Skin epidermis (tissue), 12 donors: ENCODE data around the gene LPP.
A peak's percentile ranks its signal among the peaks of the same experiment; 100 is the strongest.

ENCODE experiments used
- H3K27ac ChIP-seq, 21 experiments: fragments of 200-600 bp; sonication (generic) in 11 of 21; one replicate each; pipeline ENCODE4 v1.5.0; 2020; ENCODE audit warnings: mild to moderate bottlenecking in 3 of 21, inconsistent platforms in 2 of 21, moderate library complexity in 2 of 21
- H3K4me3 ChIP-seq, 7 experiments: fragments of 200-600 bp; sonication (generic) in 2 of 7; one replicate each; pipeline ENCODE4 v1.5.0; 2020; ENCODE audit warnings: inconsistent platforms in 2 of 7, mild to moderate bottlenecking in 2 of 7, moderate library complexity in 1 of 7

Gene LPP

DNA sequence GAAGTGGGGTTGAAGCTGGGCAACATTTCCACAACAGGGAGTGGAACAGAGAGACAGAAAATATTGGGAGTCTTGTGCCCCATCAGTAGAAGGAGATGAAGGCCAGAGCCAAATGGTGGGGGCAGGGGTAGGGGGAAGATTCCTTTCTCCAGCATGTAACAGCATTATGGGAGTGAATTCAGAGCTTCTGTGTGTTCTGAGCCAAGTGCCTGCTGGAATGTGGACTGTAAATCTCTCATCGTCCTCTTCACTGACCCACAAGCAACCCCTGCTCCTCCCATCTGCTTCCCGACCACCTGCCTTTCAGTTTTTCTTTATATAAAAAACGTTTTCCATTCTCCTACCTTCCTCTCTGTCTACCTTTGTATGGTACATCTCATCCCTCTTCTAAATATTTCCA, 673.6 kb downstream of the LPP start:
- no peak overlapping the region for H3K4me3 ChIP-seq
- no peak overlapping the region for H3K27ac ChIP-seq

DNA sequence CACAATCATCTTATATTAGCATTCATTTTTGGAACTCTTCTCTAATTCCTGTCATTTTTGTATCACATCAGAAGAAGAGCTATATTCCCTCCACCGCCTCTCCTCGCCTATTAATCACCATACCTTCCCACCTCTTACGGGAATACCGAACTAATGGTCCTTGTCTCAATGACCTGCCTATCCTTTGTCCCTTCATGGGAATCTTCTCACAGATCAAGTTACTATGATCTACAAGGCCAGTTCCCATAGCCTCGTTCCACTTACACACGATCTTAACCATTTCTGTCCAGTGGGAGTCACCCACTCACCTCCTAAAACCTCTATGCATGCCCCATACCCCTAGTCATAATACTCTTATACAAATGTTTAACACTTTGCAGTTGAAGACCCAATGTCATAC, 675.2 kb downstream of the LPP start:
- Histone ChIP-seq H3K27ac (no peak overlapping the region), H3K4me3 (no peak overlapping the region)

DNA sequence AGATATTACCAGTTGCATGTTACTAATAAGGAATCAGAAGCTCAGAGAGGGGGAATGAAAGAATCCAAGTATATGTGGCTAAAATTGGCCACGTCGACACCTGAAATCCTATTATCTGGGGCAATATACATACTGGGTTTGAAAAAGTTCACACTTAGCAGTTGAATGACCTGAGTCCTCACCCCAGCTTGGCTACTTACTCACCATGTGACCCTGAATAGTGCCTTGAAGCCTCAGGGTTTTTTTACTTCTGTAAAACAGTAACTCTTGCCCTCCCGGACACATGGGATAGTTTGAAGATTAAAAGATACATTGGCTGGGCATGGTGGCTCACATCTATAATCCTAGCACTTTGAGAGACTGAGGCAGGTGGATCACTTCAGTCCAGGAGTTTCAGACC, 675.6 kb downstream of the LPP start:
- no peak overlapping the region for H3K4me3 ChIP-seq
- H3K27ac ChIP-seq: no peak overlapping the region

DNA sequence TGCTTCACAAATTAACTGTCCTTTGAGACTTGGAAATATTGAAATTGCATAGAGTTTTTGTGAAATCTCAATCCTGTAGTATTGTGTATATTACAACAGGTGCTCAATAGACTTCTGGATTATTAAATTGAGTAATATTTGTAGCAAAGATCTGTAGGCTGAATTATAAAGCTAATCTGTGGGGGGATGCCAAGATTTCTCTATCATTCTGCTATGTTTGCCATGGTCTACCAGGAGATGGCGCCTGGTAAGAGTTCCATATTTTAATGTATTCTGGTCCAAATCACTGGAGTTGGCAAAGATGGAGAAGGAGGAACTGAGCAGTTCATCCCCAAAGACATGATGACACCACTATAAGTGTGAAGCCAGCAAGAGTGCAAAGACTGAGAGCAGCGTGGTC, 676.9 kb downstream of the LPP start:
- H3K4me3 ChIP-seq: no peak overlapping the region
- no peak overlapping the region for H3K27ac ChIP-seq

DNA sequence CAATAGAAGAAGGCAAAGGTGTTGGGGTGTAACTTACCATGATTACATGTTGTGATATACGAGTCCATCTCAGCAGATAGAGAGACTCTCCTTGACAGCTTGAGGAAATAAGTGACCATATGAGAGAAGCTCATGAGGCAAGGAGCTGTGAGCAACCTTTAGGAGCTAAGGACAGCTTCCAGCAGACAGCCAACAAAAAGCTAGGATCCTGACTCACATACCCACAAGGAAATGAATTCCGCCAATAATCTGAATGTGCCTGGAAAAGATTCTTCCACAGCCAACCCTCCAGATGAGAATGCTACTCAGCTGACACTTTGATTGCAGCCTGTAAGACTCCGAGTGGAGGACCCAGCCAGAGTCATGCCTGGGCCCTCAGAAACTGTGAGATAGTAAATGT, 678.2 kb downstream of the LPP start:
- no peak overlapping the region for H3K4me3 ChIP-seq
- peak overlapping the region in 11 of 21 experiments; percentile 5 to 82 (median 39) for H3K27ac ChIP-seq

DNA sequence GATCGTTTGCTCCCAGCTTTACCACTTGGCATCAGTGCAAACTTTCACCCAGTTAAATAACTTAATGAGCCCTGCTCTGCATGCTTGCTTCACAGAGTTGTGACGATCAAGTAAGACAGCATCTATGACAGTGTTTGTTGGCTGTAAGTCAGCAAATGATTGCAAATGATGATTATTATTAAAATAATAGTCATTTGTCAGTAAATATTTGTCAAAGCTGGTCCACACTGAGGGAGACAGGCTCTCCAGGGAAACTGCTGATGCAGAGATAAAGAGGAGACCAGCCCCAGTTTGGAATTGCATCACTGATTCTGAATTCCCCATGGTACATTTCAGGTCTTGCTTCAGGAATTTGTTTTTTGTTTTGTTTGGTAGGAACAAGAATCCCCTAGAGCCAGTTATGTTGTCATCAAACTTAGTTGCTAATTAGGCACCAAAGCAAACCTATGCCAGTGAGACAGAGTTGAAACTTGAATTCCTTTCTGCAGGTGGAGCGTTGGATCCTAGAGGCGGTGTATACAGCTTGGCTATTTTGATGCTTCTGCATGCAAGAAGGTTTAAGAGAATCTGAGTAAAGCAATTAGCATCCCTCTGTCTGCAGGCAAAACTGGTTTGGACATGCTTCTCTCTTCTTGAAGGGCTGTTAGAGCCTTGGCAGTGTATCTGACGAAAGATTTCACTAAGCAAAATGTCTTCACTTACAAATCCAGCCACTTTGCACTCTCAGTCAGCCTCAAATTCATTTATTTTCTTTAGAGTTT, 679.2 kb downstream of the LPP start:
- Histone ChIP-seq H3K27ac (peak overlapping the region in 14 of 21 experiments; percentile 12 to 82 (median 46)), H3K4me3 (no peak overlapping the region)

DNA sequence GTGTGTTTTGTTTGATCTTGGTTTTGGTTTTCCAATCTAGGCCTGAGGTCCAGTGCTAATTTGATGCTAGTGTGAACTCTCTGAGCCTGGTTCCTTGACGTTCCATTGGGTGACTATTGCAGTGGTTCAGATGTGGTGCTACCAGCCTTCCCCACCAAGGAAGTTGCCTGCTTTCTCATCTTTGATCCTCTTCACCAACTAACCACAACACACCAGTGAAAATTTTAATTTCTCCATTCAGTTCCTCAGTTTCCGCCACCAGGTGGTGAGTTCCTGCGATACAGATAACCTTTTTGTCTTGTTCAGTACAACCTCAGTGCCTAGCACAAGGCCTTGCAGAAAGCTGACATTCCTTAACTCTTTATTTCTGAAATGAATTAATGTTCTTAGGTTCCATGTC, 680.4 kb downstream of the LPP start:
- Histone ChIP-seq H3K4me3 (no peak overlapping the region), H3K27ac (peak overlapping the region in 5 of 21 experiments; percentile 16 to 64 (median 26))

DNA sequence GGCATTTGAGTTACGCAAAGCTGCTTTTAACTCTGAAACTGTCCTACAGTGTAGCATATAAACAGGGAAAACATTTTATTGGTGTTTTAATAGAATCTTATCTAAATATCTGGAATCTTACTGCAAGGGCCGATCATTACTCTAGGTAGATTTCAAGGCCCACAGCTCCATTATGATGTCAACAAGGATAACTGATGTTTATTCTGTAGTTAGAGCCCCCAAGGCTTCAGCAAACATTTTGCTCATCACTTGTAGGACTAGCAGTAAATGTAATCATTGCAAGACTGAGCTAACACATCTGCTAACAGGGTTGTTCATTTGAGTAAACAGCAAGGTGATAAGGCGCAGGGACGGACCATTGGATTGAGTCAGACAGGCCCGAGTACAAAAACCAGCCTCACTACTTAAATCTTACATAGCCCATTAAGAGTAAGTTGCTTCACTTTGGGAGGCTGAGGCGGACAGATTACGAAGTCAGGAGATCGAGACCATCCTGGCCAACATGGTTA, 685.3 kb downstream of the LPP start:
- Histone ChIP-seq H3K27ac (no peak overlapping the region), H3K4me3 (no peak overlapping the region)

DNA sequence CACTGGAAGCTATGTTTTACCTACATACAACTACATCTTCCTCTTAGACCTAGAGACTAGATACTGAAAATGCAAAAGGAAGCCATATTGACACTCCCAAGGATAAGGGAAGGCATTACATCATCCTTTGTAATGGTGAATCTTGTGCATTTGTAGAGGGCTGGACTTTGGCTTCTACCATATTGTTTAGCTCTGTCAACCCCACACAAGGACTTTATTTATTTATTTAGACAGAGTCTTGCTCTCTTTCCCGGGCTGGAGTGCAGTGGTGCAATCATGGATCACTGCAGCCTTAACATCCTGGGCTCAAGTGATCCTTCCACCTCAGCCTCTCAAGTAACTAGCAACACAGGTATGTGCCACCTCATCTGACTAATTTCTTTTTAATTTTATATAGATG, 686.3 kb downstream of the LPP start:
- no peak overlapping the region for H3K4me3 ChIP-seq
- no peak overlapping the region for H3K27ac ChIP-seq

DNA sequence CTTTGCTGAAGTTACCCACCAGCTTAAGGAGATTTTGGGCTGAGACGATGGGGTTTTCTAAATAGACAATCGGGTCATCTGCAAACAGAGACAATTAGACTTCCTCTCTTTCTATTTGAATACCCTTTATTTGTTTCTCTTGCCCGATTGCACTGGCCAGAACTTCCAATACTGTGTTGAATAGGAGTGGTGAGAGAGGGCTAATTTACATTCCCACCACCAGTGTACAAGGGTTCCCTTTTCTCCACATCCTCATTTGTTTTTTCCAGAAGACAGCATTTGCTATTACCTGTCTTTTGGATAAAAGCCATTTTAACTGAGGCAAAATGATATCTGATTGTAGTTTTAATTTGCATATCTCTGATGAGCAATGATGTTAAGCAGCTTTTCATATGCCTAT, 687.9 kb downstream of the LPP start:
- no peak overlapping the region for H3K27ac ChIP-seq

DNA sequence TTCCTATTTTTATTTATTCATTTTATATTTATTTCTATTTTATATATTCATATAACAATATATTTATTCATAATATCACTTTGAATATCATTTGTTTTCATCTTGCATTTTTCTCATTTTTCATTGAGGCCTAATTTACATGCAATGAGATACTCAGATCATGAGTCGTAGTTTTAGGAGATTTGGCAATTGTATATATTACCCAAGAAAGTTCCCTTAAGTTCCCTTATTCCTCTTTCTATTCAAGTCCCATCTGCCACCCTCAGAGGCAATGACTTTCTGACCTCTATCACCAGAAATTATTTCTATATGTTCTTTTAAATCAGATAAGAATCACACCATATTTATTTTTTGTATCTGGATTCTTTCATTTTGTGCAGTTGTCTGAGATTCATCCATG, 688.7 kb downstream of the LPP start:
- no peak overlapping the region for H3K27ac ChIP-seq

More for the DNA sequence above, 687.9 kb downstream of the LPP start:
- no peak overlapping the region for H3K4me3 ChIP-seq

DNA sequence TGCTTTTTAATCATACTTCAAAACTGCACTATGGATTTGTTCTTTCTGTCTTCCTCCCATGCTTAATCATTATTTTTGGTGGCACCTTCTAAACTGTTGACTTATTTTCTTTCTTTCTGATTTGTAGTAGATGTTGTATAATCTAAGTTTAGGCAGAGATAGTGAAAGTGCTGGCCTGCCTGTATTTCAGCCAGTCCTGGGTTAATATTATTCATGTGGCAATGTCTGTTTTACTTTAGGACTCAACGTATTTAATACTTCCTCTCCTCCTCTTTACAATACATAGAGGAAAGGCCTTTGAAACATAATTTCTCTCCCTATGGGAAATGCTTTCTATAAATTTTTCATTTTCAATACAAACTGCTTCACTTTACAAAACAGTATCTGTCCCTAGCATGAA, 690.1 kb downstream of the LPP start:
- H3K27ac ChIP-seq: no peak overlapping the region

More for the DNA sequence above, 688.7 kb downstream of the LPP start:
- no peak overlapping the region for H3K4me3 ChIP-seq

DNA sequence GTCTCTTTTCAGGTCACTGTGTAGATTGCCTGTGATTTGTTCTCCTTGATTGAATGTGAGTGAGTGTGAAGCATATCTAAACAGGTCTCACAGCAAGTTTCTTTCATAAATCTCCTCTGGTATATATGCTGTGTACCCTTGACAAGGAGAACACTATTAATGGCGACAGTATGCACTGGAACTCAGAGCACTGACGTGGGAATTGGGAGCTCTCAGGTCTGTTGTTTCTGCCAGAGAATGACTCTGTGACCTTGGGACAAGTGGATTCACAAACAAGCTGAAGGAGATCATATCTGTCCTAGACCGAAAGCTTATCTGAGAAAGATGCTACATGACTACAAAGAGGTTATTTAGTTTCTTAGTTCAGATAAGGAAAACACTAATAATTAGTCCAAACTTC, 691.6 kb downstream of the LPP start:
- Histone ChIP-seq H3K27ac (no peak overlapping the region), H3K4me3 (no peak overlapping the region)

More for the DNA sequence above, 690.1 kb downstream of the LPP start:
- H3K4me3 ChIP-seq: no peak overlapping the region

DNA sequence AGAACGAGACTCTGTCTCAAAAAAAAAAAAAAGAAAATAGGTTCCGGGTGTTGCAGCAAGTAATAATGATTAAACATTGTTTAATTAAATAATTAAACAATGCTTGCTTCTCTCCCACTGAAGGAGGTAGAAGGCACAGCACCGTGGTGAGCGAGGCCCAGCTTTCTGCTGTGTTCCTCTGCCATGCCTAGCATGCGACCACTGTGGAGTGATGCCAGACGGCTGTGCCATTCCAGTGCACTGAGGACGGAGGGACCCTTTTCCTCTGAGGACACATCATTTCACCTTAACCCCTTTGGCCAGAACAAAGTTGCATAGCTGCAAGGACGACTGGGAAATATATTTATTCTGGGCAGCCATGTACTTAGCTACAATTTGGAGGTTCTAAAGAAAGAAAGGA, 695.0 kb downstream of the LPP start:
- H3K4me3 ChIP-seq: no peak overlapping the region
- no peak overlapping the region for H3K27ac ChIP-seq

DNA sequence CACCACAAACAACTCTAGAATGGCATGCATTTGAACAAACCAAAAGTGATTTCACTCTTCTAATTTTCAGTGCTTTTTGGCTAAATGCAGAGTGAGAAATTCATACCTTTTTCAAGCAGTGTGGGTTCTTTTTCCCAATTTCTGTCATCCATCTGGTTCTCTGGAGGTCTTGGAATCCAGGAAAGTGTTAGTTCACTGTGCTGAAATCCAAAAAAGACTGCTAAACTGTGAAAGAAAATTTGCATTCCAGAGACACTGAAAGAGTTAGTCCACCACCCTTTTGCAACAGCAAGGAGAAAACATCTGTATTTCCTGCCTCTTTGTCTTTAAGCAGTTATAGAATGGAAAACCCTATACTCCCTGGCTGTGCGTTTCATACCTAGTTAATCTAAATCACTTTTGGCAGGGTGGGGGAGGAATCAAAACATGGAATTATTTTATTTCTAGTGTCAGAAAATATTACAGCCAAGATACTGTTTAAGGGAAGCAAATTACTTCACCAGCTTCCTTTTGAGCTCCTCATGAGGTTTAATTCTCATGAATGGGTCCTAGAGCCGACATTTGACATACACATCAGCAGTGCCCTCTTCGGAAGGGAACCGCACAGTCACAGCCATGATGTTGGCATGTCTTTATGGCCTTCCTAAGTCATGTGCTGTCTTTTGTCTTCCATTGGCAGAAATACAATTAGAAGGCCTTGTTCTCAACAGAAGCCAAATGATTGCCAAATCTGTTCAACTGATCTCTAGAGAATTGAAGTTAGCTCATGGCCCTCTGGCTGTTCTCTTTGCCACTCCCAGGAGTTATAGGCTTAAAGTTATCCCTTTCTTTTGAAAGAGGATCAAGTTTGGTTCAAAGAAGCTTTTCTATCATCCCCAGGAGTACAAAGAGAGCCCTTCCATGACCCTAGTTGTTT, 700.2 kb downstream of the LPP start:
- Histone ChIP-seq H3K27ac (peak overlapping the region in 19 of 21 experiments; percentile 18 to 84 (median 57)), H3K4me3 (no peak overlapping the region)

DNA sequence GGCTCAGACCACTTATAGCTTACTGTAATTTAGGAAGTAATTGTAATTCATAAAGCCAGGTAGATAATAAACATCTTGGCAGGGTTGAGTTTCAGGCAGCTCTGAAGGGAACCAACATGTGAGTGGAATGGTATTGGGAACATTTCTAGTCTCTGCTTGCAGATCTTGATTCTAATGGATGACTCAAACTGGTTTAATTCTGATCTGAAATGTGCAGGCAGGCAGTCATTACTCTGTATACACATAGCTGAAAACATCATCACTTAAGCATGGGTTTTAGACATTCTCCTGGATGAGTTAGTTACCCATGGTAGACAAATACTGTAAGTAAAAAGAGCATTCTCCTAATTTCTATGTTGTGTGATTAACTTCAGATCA, 700.8 kb downstream of the LPP start:
- Histone ChIP-seq H3K4me3 (no peak overlapping the region), H3K27ac (peak overlapping the region in 18 of 21 experiments; percentile 18 to 84 (median 58))

DNA sequence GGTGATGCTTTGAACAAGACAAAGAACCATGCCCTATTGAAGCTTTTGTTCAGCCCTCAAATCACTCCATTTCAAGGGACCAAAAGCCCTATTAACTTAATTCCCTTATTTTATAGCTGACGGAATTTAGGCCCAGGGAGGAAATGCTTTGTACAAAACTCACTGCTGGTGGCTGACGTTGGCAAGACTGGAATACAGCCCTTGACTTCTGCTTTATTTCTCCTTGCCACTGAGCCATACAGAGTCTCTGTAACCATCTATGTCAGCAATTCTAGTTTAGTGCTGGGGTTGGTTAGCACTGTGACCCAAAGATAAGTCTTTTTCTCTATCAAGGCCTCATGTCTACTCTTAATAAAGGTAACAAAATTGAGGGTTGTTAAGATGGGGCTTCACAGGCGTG, 701.7 kb downstream of the LPP start:
- Histone ChIP-seq H3K27ac (peak overlapping the region in 12 of 21 experiments; percentile 2 to 84 (median 52)), H3K4me3 (no peak overlapping the region)

DNA sequence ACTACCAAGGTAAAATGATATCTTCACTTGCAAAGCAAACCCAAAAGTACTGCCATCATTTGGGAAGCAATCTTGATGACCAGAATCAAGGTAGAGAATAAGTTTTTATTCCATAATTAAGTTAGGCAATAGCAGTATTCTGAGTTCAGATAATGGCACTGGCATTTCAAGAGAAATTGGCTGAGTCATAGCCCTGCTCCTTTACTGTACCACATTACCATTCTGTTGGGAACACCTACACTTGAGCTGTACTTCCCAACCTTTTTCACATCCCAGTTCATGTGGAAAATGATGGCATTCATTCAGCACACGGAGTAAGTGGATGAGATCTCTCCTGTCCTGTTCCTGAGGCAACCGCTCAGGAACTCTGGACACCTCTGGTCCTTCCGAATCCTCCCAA, 706.2 kb downstream of the LPP start:
- H3K27ac ChIP-seq: no peak overlapping the region
- no peak overlapping the region for H3K4me3 ChIP-seq

DNA sequence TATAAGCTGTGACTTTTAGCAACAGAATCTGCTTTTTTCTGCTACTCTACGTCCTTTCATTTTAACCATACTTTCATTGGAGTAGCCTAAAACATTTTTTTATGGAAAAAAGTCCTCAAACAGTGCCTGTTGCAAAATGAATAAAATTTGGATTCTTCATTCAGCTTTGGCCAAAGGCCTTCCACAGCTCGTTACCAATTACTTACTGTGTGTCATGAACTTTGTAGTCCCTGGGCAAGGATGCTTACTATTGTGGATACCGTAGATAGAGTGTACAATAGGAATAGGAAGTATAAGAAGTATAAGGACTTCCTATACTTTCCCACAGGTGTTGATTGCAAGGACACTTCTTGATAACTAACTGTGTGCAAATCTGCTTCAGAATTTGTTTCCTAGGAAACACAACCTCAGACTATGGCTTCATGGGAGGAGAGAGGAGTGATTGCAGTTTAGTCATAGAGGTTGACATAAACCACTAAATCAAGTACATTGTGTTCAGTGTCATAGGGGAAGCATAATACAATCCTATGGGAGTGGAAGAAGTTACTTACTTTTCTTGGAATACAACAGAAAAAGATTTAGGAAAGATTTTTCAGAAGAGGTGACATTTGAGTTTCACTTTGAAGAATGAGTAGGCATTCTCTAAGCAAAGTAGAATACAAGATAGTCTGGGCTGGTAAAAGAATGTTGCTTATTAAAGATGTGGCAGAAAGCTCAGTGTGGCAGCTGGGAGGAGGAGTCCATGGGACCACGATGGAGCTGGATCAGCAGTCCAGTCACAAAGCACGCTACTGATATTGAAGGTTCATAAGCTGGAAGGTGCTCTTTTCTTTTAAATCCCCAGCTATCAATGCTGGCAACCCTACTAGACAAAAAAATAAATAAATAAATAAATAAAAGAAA, 708.1 kb downstream of the LPP start:
- Histone ChIP-seq H3K27ac (no peak overlapping the region), H3K4me3 (no peak overlapping the region)

DNA sequence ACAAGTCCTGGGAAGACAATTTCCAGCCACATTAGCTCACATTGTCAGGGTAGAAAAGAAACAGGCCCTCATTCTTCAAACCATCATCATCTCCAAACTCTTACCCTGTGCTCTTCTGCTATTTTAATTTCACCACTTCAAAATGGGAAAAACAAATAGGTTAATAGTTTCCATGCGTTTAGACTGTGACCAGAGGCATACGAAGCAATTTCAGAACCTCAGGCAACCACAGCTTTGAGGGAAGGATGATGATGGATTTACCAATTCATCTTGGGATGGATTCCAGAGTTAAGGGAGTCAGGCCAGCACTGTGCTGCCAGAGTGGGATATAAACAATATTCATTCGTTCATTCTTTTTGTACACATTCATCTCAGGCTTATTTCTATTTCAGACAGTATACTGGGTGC, 710.0 kb downstream of the LPP start:
- Histone ChIP-seq H3K4me3 (no peak overlapping the region), H3K27ac (no peak overlapping the region)
